Measurements from ENCODE around the gene SCAI.
"Not testable (repeated sequence)": the region's sequence is repeated elsewhere in the genome, so short reads cannot be mapped to it uniquely, and the experiment has no call there.

SCAI gene

GRCh38 chr9:125103021-125103420, 40.3 kb downstream of the SCAI start:
- FAIRE-seq = no peak

- FAIRE-seq = no peak
Measured at GRCh38 chr9:125100822-125101221, 42.5 kb downstream of the SCAI start.

GRCh38 chr9:125099816-125100215, 43.5 kb downstream of the SCAI start:
- FAIRE-seq = no peak

GRCh38 chr9:125095821-125096443, 47.4 kb downstream of the SCAI start:
- FAIRE-seq = no peak

GRCh38 chr9:125091121-125091520, 52.2 kb downstream of the SCAI start:
- no peak for FAIRE-seq

- no peak for FAIRE-seq
Measured at GRCh38 chr9:125089331-125089730, 54.0 kb downstream of the SCAI start.

GRCh38 chr9:125088752-125089151, 54.6 kb downstream of the SCAI start:
- FAIRE-seq = no peak

GRCh38 chr9:125085703-125086477, 57.4 kb downstream of the SCAI start:
- no peak for FAIRE-seq

- FAIRE-seq = not testable (repeated sequence)
Measured at GRCh38 chr9:125082197-125082596, 61.1 kb downstream of the SCAI start.

GRCh38 chr9:125080797-125081196, 62.5 kb downstream of the SCAI start:
- FAIRE-seq = not testable (repeated sequence)

- no peak for FAIRE-seq
Measured at GRCh38 chr9:125079931-125080330, 63.4 kb downstream of the SCAI start.

- no peak for FAIRE-seq
Measured at GRCh38 chr9:125075997-125076396, 67.3 kb downstream of the SCAI start.

- no peak for FAIRE-seq
Measured at GRCh38 chr9:125074976-125075375, 68.4 kb downstream of the SCAI start.

- no peak for FAIRE-seq
Measured at GRCh38 chr9:125066839-125067619, 76.3 kb downstream of the SCAI start.

- no peak for FAIRE-seq
Measured at GRCh38 chr9:125061391-125061790, 81.9 kb downstream of the SCAI start.

GRCh38 chr9:125049212-125050049, 93.9 kb downstream of the SCAI start:
- FAIRE-seq = no peak

GRCh38 chr9:125043631-125044030, 99.7 kb downstream of the SCAI start:
- FAIRE-seq = no peak

- no peak for FAIRE-seq
Measured at GRCh38 chr9:125043148-125043547, 100.2 kb downstream of the SCAI start.

- FAIRE-seq = no peak
Measured at GRCh38 chr9:125038166-125038565, 105.2 kb downstream of the SCAI start.

- FAIRE-seq = no peak
Measured at GRCh38 chr9:125028041-125028440, 115.3 kb downstream of the SCAI start.

- no peak for FAIRE-seq
Measured at GRCh38 chr9:125024917-125025316, 118.4 kb downstream of the SCAI start.

GRCh38 chr9:125021069-125021468, 122.3 kb downstream of the SCAI start:
- FAIRE-seq = no peak

GRCh38 chr9:125015655-125016054, 127.7 kb downstream of the SCAI start:
- not testable (repeated sequence) for FAIRE-seq

All from G401.6 (cell line).